G401 (cell line): ENCODE results near the gene ACOX3. TPM values are rescaled to one million over a fixed set of nuclear protein-coding genes. Genes with fewer than 3 reads are reported as not detected.
A peak's percentile ranks its signal among the peaks of the same experiment; 100 is the strongest.
"Not testable (repeated sequence)": the region's sequence is repeated elsewhere in the genome, so short reads cannot be mapped to it uniquely, and the experiment has no call there.

Experiments used
- DNase-seq: peaks from one replicate; pipeline ENCODE4 v3.0.0-alpha.2; 2015; ENCODE audit warnings: low spot score
- in situ Hi-C: cut with HindIII; loops from 2 replicates; pipeline ENCODE4 v1.10.0; 2016; ENCODE audit warnings: low sequenced_read_pairs, mixed read lengths
- total RNA-seq: library from RNA; depleted of rRNA; stranded (reverse); fragments of >200 nt; shearing (Covaris generic); gene quantifications from 2 replicates; pipeline ENCODE4 v1.2.3, GENCODE V29; 2014

ACOX3 gene
- total RNA-seq, 1 experiment from 2014 or later: 46.7 TPM

DNA sequence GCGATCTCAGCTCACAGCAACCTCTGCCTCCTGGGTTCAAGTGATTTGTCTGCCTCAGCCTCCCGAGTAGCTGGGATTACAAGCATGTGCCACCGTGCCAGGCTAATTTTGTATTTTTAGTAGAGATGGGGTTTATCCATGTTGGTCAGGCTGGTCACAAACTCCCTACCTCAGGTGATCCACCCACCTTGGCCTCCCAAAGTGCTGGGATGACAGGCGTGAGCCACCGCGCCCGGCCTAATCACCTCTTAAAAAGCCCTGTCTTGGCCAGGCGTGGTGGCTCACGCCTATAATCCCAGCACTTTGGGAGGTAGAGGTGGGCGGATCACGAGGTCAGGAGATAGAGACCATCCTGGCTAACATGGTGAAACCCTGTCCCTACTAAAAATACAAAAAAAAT is 91.3 kb downstream of the ACOX3 start:
- DNase-seq, in situ Hi-C loops: not testable (repeated sequence)

DNA sequence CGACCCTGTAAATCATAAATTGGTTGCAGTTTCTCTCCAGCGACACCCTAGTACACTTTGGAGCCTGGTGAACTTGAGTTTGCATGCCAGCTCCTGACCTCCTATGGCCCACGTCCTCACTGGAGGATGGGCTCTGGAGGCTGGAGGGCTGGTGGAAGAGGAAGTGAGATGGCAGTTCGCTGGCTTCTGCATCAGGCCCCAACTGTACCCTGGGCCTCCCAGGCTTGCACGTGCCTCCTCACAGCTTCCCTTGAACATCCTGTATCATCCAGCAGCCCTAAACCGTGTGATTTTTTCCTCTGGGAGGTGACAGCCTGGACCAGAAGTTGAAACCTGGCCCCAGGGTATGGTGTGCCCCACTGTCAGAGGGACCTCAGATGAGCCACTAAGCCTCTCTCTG is 92.5 kb downstream of the ACOX3 start:
- in situ Hi-C loops: no loop called here
- no peak for DNase-seq

GRCh38 chr4:8347660-8348059 is 92.9 kb downstream of the ACOX3 start:
- DNase-seq: no peak
- in situ Hi-C loops: no loop called here

DNA sequence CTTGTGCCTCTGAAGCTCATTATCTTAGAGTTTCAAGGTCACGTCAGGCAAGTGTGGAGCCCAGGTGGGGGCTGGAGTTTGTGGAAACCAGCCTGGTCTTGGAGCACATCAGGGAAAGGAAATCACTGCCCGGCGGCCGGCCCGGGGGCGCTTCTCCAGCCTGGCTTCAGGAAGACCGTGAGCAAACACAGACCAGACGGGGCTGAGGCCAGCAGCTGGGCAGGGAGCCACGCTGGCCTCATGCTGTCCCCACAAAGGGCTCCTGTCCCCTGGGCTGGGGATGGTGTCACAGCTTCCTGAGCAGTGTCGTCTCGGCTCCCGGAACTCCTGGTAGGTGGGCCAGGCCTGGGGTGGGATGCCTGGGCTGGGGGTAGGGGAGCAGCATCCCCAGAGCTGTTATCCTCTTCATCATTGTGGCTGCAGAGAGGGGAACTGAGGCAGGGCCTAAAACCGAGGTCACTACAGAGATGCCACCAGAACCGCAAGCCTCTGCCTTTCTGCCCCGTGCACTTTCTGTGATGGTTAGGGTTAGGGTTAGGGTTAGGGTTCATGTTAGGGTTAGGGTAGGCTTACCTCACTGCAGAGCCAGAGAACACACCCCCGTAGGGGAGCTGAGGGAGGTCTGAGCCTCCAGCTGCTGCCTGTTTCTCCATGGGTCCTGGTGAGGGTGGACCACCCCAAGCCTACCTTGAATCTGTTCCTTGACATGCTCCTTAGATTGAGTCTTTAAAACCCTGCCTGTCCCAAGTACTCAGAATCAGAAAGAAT is 93.5 kb downstream of the ACOX3 start:
- no peak for DNase-seq
- in situ Hi-C loops: no loop called here

- no peak for DNase-seq
- in situ Hi-C loops: no loop called here
Observed at GRCh38 chr4:8345946-8346814, 94.3 kb downstream of the ACOX3 start.

DNA sequence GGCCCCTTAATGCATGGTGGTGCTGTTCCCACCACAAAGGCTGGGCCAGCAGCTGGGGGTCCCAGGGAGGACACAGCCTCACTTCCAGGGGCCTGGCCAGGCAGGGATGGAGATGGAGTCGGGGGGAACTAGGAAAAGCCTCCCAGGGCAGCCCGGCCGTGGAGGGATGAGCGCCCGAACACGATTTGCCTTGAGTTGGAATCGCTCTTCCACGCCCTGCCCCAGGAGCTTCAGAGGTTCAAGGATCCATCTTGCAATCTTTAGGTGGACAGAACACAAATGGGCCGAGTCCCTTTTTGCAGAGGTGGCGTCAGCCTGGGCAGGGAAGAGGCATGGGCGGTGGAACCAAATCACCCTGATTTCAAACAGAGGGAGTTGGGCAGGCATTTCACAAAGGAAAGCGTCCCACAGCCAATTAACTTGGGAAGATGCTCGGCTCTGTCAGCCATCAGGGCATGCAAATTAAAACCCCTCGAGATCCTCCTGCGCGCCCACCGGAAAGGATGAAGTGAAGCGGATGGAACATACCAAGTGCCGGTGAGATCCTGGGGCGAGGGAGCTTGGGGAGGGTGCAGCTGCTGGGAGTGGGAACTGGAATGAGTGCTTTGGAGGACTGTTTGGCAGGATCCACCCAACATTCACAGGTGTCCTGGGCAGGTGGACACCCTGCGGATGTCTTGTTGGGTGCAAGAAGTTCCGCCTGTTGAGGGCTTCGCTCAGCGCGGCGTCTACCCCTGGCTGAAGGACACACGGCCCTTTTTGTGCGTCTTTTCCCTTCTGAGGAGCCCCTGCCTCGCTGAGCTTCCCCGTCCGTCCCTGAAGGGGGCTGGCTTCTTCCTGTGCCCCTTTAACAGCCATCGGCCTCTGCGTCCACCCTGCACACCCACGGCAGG is 95.2 kb downstream of the ACOX3 start:
- in situ Hi-C loops: no loop called here
- no peak for DNase-seq

GRCh38 chr4:8344377-8344776 is 96.1 kb downstream of the ACOX3 start:
- no peak for DNase-seq
- in situ Hi-C loops: no loop called here

DNA sequence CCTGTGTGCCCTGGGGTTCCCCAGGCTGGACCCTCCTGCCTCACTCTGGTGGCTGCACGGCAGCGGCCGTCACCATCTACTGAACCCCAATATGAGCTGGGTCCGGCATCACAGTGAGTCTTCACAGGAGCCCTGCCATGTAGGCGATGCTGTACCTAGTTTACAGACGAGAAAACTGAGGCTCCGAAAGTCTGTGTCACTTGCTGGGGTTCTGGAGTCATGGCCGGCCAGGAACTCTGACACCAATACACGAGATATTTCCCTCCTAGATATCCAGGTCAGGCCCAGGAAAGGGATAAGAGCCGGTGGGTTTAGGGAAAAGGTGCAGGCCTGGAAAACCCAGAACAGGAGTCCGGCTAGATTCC is 96.6 kb downstream of the ACOX3 start:
- DNase-seq: no peak
- in situ Hi-C loops: no loop called here

- in situ Hi-C loops: no loop called here
- DNase-seq: no peak
Observed at GRCh38 chr4:8343262-8343966, 97.1 kb downstream of the ACOX3 start.

- DNase-seq: no peak
- in situ Hi-C loops: no loop called here
Observed at GRCh38 chr4:8342651-8343261, 97.8 kb downstream of the ACOX3 start.

- no peak for DNase-seq
- in situ Hi-C loops: no loop called here
Observed at GRCh38 chr4:8341691-8342090, 98.8 kb downstream of the ACOX3 start.

DNA sequence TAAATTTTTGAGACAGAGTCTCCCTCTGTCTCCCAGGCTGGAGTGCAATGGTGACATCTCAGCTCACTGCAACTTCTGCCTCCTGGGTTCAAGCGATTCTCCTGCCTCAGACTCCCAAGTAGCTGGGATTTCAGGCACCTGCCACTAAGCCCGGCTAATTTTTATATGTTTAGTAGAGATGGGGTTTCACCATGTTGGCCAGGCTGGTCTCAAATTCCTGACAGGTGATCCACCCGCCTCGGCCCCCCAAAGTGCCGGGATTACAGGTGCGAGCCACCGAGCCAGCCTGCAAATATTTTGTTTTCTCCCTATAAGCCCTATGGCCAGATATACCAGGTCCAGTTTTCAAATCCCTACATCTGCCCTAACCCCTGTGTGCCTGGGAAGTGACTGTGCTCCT is 99.2 kb downstream of the ACOX3 start:
- in situ Hi-C loops, DNase-seq: not testable (repeated sequence)

DNA sequence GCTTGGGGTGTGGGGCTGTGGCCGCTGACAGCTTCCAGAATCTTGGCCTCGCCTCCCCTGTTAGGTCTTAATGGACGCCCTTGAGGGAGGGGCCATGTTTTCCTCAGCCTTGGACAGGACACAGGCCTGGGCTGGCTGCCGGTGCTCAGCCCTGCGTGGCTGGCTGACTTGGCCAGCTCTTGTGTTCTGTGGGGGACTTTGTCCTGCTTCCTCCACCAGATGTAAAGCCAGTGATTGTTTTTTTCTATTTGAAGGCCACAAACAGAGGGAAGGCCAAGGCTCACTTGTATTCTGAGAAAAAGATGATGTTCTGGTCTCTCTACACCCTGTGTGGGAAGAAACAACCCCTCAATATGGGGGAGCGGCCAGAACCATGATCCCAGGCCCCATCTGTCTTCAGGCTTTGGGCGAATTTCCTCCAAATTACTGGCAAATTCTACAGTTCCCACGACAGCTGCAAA is 99.7 kb downstream of the ACOX3 start:
- peak; percentile 18 for DNase-seq
- in situ Hi-C loops: no loop called here

GRCh38 chr4:8338351-8338961 is 102.1 kb downstream of the ACOX3 start:
- no peak for DNase-seq
- in situ Hi-C loops: no loop called here

GRCh38 chr4:8336412-8337075 is 104.0 kb downstream of the ACOX3 start:
- DNase-seq: no peak
- in situ Hi-C loops: no loop called here

GRCh38 chr4:8335848-8336247 is 104.7 kb downstream of the ACOX3 start:
- in situ Hi-C loops: no loop called here
- no peak for DNase-seq

- in situ Hi-C loops: no loop called here
- DNase-seq: no peak
Observed at GRCh38 chr4:8334786-8335460, 105.6 kb downstream of the ACOX3 start.
